ENCODE results near the gene HTR4. TPM values are rescaled to one million over a fixed set of nuclear protein-coding genes. Genes with fewer than 3 reads are reported as not detected.

HTR4 gene
- total RNA-seq, 4 donors from 2014 or later = not detected

- TF ChIP-seq, protein P1, sequence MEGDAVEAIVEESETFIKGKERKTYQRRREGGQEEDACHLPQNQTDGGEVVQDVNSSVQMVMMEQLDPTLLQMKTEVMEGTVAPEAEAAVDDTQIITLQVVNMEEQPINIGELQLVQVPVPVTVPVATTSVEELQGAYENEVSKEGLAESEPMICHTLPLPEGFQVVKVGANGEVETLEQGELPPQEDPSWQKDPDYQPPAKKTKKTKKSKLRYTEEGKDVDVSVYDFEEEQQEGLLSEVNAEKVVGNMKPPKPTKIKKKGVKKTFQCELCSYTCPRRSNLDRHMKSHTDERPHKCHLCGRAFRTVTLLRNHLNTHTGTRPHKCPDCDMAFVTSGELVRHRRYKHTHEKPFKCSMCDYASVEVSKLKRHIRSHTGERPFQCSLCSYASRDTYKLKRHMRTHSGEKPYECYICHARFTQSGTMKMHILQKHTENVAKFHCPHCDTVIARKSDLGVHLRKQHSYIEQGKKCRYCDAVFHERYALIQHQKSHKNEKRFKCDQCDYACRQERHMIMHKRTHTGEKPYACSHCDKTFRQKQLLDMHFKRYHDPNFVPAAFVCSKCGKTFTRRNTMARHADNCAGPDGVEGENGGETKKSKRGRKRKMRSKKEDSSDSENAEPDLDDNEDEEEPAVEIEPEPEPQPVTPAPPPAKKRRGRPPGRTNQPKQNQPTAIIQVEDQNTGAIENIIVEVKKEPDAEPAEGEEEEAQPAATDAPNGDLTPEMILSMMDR (IDR thresholded peaks at IDR 0.05; ENCODE audit: low read depth) = no peak
Observed at GRCh38 chr5:148539851-148540250, 114.5 kb downstream of the HTR4 start.

GRCh38 chr5:148535190-148535589, 119.1 kb downstream of the HTR4 start:
- TF ChIP-seq, protein P1 (IDR thresholded peaks at IDR 0.05; ENCODE audit: low read depth) = no peak

DNA sequence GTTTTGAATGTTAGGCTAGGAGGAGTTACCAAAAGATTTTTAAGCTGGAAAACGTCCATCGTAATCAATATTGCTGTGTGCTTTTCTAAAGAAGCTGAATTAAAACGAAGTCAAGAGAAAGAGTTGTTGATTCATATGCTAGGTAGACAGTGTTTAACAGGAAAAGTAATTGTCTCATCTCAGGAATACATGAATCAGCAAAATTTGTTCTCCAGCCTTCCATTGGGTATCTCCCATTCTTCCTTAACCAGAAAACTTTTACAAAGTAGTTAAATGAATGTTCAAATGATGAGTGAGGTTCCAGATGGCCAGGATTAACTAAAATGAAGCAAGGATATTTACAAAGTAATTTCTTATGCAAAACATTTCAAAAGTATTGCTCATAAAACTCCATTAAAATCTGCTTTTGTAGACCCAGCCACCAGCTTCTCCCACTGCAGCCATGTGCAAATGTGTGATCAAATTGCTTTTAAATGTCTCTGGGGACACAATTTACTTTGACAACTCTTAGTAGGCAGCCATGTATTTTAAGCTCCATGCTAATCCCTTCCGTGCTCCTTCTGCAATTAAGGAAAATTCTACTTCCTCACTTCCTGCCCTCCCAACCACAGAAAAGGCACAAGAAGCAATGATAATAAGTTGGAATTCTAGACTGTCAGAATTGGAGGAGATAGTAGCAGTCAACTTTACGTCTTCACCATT, 121.2 kb downstream of the HTR4 start:
- TF ChIP-seq, protein P1 (IDR thresholded peaks at IDR 0.05; ENCODE audit: low read depth) = no peak

DNA sequence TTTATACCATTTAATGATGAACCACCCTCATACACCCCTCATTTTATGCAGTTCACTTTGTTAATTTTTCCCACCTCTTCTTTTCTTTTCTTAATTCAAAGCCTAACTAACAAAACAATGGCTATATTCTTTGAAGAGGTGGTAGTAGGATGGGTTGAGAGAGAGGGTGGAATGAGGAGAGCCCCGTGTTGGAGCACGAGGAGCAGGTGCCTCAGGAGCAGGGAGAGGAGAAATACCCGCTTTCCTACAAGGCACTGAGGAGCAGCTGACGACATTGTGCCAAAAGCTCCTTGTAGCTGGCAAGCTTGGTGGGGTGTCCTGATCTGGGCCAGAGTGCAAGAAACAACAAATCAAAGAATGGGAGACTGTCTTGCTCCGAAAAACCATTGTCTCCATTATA, 129.6 kb downstream of the HTR4 start:
- TF ChIP-seq, protein P1 (IDR thresholded peaks at IDR 0.05; ENCODE audit: low read depth) = no peak

- TF ChIP-seq, protein P1 (IDR thresholded peaks at IDR 0.05; ENCODE audit: low read depth) = no peak
Observed at GRCh38 chr5:148523139-148523538, 131.2 kb downstream of the HTR4 start.

- TF ChIP-seq, protein P1 (IDR thresholded peaks at IDR 0.05; ENCODE audit: low read depth) = no peak
Observed at GRCh38 chr5:148515460-148515859, 138.9 kb downstream of the HTR4 start.

GRCh38 chr5:148514344-148514743, 140.0 kb downstream of the HTR4 start:
- TF ChIP-seq, protein P1 (IDR thresholded peaks at IDR 0.05; ENCODE audit: low read depth) = no peak

Data from subcutaneous adipose tissue (tissue), 4 donors.